ENCODE results near the gene SLC13A2.

DNA sequence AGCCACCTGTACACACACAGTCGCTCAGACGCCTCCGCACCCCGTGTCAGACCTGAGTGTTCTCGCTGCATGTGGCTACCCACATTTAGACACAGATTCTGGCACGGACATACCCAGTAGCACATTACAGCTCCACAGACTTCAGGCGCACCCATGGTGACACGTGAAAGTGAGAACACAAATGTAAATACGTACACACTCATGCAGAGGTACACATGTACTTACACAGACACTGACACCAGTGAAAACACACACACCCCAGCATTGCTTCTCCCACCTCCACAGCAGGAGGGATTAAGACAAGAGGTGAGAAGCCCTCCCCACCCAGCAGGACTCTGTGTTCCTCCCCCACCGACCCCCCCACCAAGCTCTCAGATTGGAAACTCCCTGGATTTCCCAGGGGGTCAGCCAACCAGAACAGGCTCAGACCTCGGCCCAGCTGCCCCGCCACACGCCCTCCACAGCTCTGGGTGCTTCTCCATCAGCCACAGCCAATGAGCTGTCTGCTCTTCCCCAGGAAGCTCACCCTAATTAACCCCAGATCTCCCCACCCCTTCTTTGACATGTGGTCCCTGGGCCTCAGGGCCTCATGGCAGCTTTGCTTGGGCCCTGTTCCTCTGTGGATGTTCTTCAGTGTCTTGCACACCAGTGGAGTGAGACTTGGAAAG, 27.4 kb downstream of the SLC13A2 start:
- TF ChIP-seq TARDBP (IDR thresholded peaks at IDR 0.05) (no peak), SP1 (IDR thresholded peaks at IDR 0.05) (no peak), BHLHE40 (IDR thresholded peaks at IDR 0.05; ENCODE audit: borderline replicate concordance) (no peak), FOXK2 (IDR thresholded peaks at IDR 0.05) (no peak), SUZ12 (IDR thresholded peaks at IDR 0.05) (no peak), FOXA1 (IDR thresholded peaks at IDR 0.05) (no peak), ARNT (IDR thresholded peaks at IDR 0.05) (no peak), ELF4 (IDR thresholded peaks at IDR 0.05) (no peak)
